Suppressor macrophage treated with lipopolysaccharide for 4 hours (primary cell): ENCODE results near the gene MCRIP2.
"Not testable (repeated sequence)": the region's sequence is repeated elsewhere in the genome, so short reads cannot be mapped to it uniquely, and the experiment has no call there.

Source experiments
- DNase-seq: peaks from one replicate; pipeline ENCODE4 v3.0.0-alpha.2; 2020

Gene MCRIP2, protein sequence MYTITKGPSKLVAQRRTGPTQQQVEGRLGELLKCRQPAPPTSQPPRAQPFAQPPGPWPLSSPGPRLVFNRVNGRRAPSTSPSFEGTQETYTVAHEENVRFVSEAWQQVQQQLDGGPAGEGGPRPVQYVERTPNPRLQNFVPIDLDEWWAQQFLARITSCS

DNA sequence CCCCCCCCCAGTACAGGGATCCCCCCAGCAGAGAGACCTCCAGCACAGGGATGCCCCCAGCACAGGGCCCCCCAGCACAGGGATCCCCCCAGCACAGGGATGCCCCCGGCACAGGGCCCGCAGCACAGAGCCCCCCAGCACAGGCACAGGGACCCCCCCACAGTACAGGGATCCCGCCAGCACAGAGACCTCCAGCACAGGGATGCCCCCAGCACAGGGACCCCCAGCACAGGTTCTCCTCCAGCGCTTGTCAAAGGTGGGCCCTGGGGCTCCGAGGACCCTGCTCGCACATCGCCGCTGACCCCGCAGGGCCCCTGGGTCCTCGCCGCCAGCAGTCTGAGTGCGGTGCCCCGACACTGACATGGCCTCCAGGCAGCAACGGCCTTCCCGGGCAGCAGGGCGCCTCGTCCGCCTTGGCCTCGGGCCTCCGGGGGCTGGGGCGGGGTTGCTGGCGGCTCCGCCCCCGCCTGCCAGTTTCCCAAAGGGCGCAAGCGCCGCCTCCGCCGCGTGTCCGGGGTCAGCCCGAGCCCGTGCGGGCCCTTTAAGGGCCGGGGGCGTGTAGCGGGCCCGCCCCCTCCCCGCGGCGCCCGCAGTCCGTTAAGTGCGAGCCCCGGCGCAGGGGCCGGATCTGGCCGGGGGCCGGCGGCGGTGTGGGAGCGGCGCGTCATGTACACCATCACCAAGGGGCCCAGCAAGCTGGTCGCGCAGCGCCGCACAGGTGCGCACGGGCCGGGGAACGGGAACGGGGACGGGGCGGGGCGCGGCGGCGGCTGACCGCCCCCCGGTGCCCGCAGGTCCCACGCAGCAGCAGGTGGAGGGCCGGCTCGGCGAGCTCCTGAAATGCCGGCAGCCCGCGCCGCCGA is at the start of gene MCRIP2:
Gene MCRIP2 (plus strand): TSS at position 503 of the 863 bp plus-strand sequence. CDS start 164 bp downstream, at position 667.
- DNase-seq = peak; percentile 92

DNA sequence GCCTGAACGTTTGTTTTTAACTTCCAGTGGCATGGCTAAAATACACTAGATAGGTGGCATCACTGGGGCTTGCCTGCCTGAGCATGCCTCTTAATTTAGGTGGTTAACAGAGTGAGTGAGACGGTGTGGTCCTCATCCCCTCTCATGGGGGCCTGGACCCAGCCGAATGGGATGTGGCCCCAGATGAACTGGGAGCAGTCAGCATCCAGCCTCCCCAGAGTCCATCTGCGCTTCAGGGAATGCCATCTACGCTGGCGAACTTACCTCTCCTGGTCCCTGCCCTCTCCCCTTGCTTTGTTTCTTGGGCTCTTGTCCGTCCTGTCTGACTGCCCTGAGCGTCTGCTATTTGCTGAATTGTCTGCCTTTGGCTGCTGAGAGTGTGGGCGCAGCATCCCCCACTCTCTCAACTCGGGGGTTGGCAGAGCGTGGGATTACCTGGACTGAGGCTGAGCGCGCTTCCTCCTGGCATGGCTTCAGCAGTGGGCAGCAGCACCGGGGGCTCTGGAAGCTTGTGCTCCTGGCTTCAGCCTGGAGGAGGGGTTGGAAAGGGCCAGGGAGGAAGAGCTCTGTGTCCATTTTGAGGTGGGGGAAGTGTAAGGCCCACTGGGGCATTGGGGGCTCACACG is 49.6 kb upstream of the MCRIP2 start:
- no peak for DNase-seq

DNA sequence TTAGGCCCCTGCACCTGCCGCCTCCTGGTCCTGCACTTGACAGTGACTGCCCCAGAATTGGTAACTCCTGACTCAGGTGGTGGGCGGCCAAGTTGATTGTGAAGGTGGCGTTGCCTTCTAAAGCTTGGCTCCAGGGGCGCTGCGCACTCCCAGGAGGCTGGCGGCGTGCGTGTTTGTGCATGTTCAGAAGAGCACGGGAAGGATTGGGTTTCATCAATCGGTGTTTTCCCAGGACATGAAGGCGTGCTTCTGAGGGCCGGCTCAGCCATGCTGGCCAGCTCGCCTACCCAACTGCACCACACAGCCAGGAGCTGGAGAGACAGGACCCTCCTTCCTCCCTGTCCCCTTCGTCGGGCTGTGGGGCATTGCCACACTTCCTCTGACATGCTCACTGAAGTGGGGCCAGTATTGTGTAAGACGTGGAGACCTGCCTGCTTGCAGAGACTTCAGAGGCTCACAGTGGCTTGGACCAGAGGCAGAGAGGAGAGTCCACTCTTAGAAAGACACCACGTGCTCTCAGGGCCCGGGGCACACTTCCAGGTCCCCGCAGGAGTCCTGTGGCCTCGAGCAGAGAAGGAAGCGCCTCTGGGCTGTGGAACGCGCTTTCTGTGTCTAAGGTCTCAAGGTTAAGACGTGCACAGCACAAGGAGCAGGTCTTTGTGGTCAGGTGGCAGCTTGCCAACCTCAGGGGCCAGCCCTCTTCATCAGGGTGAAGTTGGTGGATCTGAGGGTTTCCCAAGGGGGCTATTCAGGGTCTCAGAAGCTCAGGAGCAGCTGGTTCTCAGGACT is 48.9 kb upstream of the MCRIP2 start:
- DNase-seq = peak; percentile 64

DNA sequence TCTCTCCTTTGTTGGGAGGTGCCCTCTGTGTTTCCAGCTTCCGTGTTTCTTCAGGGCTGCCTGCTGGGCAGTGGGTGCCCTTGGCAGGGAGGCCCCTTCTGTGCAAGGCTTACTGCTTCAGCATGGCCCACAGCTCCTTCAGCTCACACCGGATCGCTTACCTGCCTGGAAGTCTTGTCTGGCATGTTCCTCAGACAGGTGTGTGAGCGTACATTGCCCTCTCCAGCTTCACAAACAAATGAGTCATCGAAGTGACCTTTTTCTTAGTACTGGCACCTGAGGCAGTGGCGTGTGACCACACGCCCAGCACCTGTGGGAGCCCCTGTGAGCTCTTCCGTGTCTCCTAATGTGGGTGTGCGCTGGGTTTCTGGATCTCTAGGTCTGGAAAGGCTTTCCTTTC is 48.2 kb upstream of the MCRIP2 start:
- no peak for DNase-seq

DNA sequence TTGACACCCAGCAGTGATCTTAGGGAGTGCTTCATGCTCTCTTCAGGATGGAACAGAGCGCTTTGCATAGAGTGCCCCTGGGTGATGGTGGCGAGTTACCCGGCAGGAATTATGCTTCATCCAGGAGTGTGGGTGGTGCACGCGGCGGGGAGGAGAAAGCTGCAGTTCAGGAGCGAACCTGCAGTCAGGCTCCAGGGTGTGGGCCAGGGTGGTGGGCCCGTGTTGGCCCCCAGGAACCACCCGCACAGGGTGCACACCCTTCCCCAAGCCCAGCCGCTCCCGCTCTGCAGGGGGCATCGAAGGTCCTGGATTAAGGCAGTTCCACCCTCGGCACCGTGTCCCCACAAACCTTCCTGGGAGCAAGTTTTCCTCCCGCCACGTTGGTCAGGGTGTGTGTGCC is 47.8 kb upstream of the MCRIP2 start:
- DNase-seq = no peak

DNA sequence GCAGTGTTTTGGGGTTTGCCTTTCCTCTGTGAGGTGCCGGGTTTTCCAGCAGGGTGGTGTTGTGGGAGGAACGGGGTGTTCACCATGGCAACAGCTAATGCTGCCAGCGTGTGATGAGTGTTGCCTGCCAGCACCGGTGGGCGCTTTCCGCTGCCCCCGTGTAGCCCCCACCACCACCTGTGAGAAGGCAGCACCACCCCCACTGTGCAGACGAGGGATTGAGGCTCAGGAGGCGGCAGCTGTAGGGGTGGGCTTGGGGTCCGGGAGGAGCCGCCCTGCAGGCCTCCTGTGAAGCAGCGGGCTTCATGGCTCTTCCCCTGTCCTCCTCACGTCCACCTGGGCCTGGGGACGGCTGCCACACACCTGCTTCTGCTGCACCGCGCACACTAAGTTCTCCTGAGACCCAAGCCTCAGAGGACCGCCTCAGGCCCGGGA is 46.5 kb upstream of the MCRIP2 start:
- no peak for DNase-seq

DNA sequence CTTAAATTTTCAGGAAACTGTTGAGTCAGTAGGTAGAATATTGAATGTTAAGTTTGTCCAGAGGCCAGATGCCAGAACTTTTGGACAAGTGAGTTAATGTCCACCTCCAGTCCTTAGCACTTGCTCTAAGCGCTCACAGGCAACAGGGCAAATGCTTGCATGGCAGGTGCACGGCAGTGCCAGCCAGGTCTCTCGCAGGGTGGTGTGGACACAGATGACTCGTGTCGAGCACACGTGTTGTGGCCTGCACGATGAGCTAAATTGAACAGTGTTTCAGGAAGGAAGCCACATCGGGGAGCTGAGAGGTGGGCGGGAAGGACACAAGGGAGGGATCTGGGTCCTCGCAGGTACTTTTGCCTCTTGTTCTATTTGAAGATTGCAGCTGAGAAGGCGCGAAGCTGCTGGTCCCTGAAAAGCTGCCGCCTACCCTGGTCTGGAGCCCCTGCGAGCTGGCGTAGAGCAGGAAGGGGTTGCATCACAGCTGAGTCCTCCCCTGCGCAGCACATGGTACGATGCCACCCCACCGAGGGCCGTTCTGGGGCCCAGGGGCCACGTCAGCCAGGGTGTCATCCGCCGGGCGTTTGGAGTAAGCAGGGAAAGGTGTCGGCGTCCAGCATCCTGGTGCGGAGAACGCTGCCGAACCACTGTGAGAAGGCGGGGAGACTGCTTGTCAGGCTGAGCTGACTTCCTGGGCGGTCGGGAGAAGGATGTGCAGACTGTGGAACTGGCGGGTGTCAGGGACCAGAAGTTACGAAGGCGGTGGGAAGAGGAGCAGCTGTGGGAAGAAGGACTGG is 45.5 kb upstream of the MCRIP2 start:
- DNase-seq = peak; percentile 16

DNA sequence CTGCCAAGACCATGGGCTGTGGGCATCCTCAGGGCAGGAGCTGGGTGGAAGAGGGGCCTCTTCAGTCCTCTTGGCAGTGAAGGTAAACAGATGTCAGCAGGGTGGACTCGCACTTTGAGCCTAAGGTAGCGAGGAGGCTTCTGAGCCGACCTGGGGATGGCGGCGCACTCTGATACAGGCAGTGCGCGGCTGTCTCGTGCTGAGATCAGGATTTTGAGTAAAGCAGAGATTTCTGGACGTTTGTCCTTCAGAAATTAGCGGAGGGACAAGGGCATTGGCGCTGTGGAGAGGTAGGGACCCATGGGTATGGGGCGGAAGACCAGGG is 44.9 kb upstream of the MCRIP2 start:
- DNase-seq = no peak

DNA sequence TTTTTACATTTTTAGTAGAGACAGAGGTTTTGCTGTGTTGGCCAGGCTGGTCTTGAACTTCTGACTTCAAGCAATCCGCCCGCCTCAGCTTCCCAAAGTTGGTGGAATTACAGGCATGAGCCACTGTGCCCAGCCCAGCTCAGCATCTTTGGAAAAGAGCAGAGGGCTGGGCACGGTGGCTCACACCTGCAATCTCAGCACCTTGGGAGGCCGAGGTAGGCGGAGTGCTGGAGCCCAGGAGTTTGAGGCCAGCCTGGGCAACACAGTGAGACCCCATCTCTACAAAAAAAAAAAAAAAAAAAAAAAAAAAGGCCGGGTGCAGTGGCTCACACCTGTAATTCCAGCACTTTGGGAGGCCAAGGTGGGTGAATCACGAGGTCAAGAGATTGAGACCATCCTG is 44.0 kb upstream of the MCRIP2 start:
- DNase-seq = not testable (repeated sequence)

DNA sequence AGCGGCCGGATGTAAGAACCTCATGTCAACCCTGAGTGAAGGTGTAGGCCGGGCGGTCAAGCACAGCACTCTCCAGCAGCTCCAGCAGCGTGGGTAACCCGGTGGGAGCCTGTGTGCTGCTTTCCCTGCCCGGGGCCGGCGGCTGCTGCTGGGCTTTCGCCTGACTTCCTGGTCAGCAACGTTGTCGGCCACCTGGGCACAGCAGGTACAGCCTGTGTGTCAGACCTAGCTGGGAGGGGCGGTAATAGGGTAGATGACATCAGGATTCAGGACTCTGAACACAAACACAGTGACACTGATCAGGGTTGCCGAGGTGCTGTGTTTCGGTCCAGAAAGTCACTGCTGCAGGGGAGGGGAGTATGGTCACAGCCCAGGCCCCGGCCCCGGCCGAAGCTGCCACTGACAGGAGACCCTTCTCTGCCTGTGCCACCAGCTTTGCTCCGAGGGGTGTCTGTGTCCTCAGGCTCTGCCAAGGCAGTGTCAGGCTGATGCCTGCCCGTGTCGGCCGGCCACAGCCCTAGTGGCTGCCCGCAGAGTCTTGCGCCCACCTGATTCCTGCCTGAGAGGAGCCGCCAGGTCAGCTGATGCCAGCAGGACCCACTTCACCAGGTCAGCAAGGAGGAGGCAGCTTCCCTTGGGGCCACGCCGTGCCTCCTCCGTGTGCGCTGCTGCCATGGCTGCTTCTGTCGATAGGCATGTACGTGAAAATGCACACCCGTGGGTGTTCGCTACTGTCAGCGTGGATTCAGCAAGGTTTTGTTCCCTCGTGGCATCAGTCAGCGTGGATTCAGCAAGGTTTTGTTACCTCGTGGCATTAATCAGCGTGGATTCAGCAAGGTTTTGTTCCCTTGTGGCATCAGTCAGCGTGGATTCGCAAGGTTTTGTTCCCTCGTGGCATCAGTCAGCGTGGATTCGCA is 42.5 kb upstream of the MCRIP2 start:
- DNase-seq = no peak

DNA sequence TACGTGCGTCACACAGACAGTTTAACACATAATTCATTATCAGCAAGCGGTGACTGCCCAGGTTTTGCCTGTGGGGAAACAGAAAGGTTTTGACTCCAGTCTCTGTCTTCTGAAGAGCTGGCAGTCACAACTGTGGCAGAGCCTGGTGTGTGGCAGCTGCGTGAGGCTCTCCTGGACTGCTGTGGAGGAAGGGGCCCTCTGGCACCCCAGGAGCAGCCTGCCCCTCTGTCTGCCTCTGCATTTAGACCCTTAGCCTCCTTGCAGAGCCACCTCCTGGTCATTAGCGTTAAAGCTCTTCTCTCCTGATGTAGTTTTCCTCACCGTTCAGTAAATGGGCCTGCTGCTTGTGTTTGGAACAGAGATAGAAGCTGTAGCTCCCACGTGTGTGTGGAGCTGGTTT is 40.8 kb upstream of the MCRIP2 start:
- no peak for DNase-seq

DNA sequence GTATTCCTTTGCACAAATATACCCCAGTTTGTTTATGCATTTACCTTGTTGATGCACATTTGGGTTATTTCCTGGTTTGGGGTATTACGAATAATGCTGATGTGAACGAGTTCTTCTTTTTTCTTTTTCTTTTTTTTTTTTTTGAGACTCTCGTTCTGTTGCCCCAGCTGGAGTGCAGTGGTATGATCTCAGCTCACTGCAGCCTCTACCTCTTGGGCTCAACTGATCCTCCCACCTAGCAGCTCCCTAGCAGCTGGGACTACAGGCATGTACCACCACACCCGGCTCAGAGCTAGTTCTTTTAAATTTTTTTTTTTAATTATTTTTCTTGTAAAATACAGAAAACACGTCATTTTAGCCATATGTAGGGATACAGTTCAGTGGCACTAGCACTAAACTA is 37.7 kb upstream of the MCRIP2 start:
- DNase-seq = no peak

DNA sequence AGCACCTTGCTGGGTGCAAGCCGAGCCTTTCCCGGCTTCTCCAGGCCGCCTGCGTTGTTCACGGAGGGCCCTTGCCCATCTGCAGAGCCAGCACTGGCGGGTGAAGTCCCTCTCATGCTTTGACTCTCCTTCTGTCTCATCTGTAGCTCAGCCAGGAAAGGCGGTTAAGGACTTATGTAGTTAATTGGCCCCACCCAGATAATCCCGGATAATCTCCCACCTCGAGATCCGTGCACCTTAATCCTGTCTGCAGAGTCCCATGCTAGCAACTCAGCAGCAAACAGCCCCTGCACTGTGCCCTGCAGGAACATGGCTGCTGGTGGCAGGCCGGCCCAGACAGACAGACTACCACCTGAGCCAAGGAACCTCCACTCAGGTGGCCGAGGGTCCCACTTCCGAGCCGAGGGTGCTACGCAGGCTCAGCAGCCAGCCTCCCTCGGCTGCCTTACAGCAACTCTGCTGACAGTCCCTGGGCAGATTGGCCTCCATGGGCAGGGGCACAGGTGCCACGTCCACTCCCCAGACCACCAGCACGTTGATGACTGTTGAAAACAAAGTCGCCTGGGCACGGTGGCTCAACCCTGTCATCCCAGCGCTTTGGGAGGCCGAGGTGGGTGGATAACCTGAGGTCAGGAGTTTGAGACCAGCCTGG is 34.8 kb upstream of the MCRIP2 start:
- DNase-seq = no peak

DNA sequence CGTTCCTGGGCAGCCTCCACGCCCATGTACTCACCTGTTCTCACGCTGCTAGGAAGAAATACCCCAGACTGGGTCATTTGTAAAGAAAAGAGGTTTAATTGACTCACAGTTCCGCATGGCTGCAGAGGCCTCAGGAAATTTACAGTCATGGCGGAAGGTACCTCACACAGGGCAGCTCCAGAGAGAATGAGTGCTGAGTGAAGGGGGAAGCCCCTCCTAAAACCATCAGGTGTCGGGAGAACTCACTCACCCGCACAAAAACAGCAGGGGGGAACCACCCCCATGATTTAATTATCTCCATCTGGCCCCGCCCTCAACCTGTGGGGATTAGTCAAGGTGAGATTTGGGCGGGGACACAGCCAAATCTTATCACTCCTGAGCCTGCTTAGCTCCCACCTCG is 33.6 kb upstream of the MCRIP2 start:
- no peak for DNase-seq

DNA sequence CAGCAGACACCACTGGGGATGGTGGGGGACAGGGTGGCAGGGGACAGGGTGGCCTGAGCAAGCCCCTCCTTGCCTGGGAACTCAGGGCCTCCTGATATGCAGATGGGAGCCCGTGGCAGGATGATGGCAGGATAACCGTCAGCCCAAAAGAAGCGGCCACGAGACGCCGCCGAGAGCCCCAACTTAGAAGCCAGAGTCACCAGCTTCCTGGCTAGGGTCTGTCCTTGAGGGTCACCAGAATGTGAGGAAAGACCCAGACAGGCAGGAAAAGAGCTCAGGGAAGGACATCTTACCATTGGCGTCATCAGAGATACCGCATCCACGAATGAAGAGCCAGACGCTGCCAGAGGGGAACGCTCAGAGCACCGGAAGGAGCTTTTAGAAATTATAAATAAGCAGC is 32.3 kb upstream of the MCRIP2 start:
- no peak for DNase-seq

DNA sequence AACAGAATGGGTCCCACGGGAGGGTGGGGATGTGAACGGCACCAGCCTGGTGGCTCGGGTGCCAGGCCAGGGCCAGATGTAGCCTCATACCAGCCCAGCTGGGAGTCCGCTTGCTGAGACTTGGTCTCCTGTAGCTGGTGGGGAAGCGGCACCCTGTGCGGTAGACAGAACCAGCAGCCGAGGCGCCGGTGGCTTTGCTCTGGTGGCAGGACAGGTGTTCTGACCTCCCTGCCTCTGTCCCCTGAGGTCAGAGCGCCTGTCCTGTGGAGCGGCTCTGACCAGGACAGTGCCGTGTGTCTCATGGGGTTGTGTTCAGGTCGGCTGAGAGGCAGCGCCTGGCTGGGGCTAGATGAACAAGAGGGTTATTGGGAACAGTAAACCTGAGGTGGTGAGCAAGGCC is 31.6 kb upstream of the MCRIP2 start:
- DNase-seq = no peak

DNA sequence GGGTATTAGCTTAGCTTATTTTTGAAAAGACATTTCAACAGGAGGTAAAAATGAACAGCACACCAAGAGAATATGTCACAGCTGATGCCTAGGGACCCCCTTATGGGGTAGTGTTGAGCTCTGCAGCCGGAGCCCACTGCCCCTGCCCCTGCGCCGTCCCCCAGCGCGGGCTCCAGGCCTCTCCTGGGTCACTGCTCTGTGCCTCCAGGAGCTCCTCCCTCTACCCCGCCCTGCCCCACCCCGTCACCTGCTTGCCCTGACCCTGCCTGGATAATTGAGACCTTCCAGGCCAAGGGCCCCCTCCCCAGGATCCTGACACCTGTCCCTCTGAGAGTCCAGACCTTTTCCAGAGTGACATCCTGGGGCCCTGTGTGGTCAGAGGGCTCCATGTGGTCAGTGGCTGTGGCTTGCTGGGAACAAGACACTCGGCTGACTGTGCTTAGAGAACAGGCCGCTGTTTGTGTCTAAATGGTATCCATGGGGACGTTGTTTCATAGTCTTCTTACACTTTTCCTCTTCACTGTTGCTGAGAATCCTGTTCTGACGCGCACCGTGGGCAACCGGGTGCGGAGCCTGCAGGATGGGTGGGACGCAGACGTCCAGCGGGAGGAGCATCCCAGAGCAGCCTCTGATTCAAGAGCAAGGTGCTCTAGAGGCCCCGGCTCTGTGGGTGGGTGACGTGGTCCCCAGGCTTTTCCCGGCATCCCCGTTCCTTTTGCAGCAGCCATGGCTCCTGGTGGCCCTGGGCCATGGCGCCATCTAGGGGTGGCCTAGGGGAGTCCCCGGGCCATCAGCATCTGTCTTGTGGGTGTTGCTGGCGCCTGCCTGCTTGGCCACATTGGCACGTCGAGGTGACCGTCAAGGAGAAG is 30.9 kb upstream of the MCRIP2 start:
- DNase-seq = peak; percentile 68

DNA sequence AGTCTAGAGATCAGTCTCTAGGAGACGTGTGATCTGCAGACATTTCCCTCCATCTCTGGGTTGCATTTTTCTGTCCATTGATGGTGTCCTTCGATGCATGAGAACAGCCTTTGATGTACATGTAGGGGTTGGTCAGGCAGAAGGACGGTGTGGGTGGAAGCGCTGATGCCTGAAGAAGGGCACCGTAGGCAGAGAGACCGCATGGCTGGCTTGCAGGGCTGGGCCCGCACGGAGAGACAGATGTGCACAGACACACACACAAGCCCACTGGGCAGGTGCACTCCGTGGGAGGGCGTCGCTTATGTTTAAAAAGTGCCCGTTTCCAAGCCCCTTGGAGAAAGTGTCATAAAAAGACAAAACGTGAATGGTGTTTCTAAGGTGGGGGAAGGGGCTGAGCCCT is 26.5 kb upstream of the MCRIP2 start:
- no peak for DNase-seq

DNA sequence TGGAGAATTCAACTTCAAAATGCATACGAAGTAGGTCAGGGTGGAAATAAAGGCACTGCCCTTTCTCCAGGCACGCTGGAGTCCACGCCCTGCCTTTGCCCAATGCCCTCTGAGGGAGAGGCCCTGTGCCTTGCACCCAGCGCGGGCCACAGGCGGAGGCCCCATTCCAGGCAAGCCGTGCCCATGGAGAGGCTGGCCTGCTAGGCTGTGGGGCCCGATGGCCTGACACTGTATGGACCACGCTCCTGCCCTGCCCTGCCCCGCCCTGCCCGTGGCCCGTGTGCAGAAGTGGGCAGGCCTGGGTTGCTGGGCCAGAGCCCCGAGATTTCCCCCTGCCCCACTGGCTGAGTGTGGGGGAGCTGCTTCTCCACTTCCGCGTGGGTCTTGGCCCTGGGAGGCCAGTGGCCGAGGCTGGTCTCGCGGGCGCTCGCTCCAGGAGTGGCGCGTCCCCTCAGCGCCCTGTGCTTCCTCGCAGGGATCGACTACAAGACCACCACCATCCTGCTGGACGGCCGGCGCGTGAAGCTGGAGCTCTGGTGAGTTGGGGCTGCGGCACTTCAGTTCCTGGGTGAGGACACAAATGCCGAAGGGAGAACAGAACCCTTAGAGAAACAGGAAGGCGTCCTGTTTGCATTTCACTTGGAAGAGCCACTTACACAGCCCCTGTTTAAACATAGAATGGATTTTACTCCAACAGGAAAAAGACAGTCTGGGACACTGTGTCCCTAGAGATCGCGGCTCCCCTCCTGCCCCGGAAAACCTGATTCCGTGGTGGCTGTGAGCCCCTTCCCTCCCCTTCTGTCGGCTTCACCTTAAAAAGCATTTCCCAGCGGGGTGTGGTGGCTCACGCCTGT is 24.7 kb upstream of the MCRIP2 start:
- no peak for DNase-seq
